HG02943 (cell line): Measurements from ENCODE around the gene FKBP10.
"Not testable (repeated sequence)": the region's sequence is repeated elsewhere in the genome, so short reads cannot be mapped to it uniquely, and the experiment has no call there.

Experiments used
- ATAC-seq: cut with Tn5 transposase; IDR thresholded peaks from one replicate; pipeline ENCODE4 v1.9.1; 2021; ENCODE audit warnings: mild to moderate bottlenecking, low read depth, moderate library complexity; ENCODE audit not compliant: unreplicated experiment

The FKBP10 gene

GRCh38 chr17:41835800-41836549 lies 23.2 kb downstream of the FKBP10 start, which contains the start of gene NT5C3B:
Gene NT5C3B (minus strand): TSS chr17:41836232. CDS start chr17:41836193, 39 bp downstream.
- no peak for ATAC-seq

GRCh38 chr17:41836550-41837196 lies 23.9 kb downstream of the FKBP10 start:
- no peak for ATAC-seq

- no peak for ATAC-seq
Measured at GRCh38 chr17:41837761-41838538, 25.1 kb downstream of the FKBP10 start, which contains the start of gene KLHL10. Gene KLHL10 (plus strand): TSS chr17:41837825. CDS start chr17:41837933, 108 bp downstream.

- ATAC-seq, result not testable (repeated sequence)
Measured at GRCh38 chr17:41839448-41839847, 26.6 kb downstream of the FKBP10 start.

GRCh38 chr17:41840781-41841180 lies 28.0 kb downstream of the FKBP10 start:
- ATAC-seq, result not testable (repeated sequence)

GRCh38 chr17:41844971-41845370 lies 32.2 kb downstream of the FKBP10 start:
- no peak for ATAC-seq

GRCh38 chr17:41848788-41849187 lies 36.0 kb downstream of the FKBP10 start:
- no peak for ATAC-seq

- ATAC-seq, result no peak
Measured at GRCh38 chr17:41849251-41849990, 36.6 kb downstream of the FKBP10 start.

GRCh38 chr17:41851382-41851781 lies 38.6 kb downstream of the FKBP10 start:
- not testable (repeated sequence) for ATAC-seq

GRCh38 chr17:41860254-41860931 lies 47.6 kb downstream of the FKBP10 start:
- no peak for ATAC-seq

GRCh38 chr17:41863074-41863848 lies 50.5 kb downstream of the FKBP10 start:
- ATAC-seq, result no peak

GRCh38 chr17:41864498-41864835 lies 51.7 kb downstream of the FKBP10 start:
- peak; percentile 35 for ATAC-seq

GRCh38 chr17:41864836-41865595 lies 52.2 kb downstream of the FKBP10 start, which contains the start of gene KLHL11:
Gene KLHL11 (minus strand): TSS chr17:41865423. CDS start chr17:41865370, 53 bp downstream.
- peak; percentile 72 for ATAC-seq

GRCh38 chr17:41865596-41865893 lies 52.7 kb downstream of the FKBP10 start:
- ATAC-seq, result no peak

GRCh38 chr17:41868568-41868967 lies 55.8 kb downstream of the FKBP10 start:
- ATAC-seq, result no peak

GRCh38 chr17:41869426-41869825 lies 56.6 kb downstream of the FKBP10 start:
- ATAC-seq, result no peak

- ATAC-seq, result no peak
Measured at GRCh38 chr17:41870097-41870496, 57.3 kb downstream of the FKBP10 start.

GRCh38 chr17:41870627-41871026 lies 57.8 kb downstream of the FKBP10 start:
- ATAC-seq, result no peak
